RWPE2 (cell line): ENCODE measurements around the gene BANF1.

Source experiments
- ATAC-seq: fragments of 200-7000 bp; cut with Tn5 transposase; 3 replicates; pipeline ENCODE4 v1.9.1; 2021; ENCODE audit warnings: low read depth
- DNase-seq: peaks from one replicate; pipeline ENCODE4 v3.0.0-alpha.2; 2020; ENCODE audit warnings: low spot score
- H3K27ac ChIP-seq: fragments of 450-650 bp; 2 replicates; pipeline ENCODE4 v1.5.1; 2017; ENCODE audit warnings: mild to moderate bottlenecking; ENCODE audit not compliant: poor library complexity, severe bottlenecking
- H3K27me3 ChIP-seq: fragments of 250-450 bp; sonication (Bioruptor Pico); 2 replicates; pipeline ENCODE4 v1.5.1; 2021; ENCODE audit warnings: mild to moderate bottlenecking, moderate library complexity; ENCODE audit not compliant: insufficient read depth, poor library complexity, severe bottlenecking
- H3K36me3 ChIP-seq: fragments of 250-450 bp; sonication (Bioruptor Pico); 2 replicates; pipeline ENCODE4 v1.5.1; 2020; ENCODE audit warnings: low read depth, mild to moderate bottlenecking, moderate library complexity
- H3K4me1 ChIP-seq: fragments of 250-450 bp; sonication (Bioruptor Pico); 2 replicates; pipeline ENCODE4 v1.5.1; 2021; ENCODE audit warnings: mild to moderate bottlenecking, moderate library complexity; ENCODE audit not compliant: insufficient read depth, poor library complexity, severe bottlenecking
- H3K4me3 ChIP-seq: fragments of 250-450 bp; sonication (Bioruptor Pico); 2 replicates; pipeline ENCODE4 v1.5.1; 2021; ENCODE audit warnings: mild to moderate bottlenecking, moderate library complexity; ENCODE audit not compliant: severe bottlenecking
- H3K9me3 ChIP-seq: fragments of 250-450 bp; sonication (Bioruptor Pico); 2 replicates; pipeline ENCODE4 v1.5.1; 2021; ENCODE audit warnings: mild to moderate bottlenecking, moderate library complexity; ENCODE audit not compliant: severe bottlenecking
- CTCF ChIP-seq: fragments of 450-650 bp; IDR thresholded peaks from one replicate; pipeline ENCODE4 v1.5.1; 2017; ENCODE audit warnings: mild to moderate bottlenecking, moderate library complexity; ENCODE audit not compliant: poor library complexity, severe bottlenecking

Gene BANF1

GRCh38 chr11:66047541-66048365, 45.5 kb downstream of the BANF1 start:
- Histone ChIP-seq H3K9me3 (no peaks in the 10 kb centered on the region), H3K36me3 (peaks cover 4% of the 10 kb centered on the region; the same call in 1 of the 2 replicates), H3K4me3 (no peak overlapping the region), H3K27ac (no peak overlapping the region), H3K4me1 (peaks cover 8% of the 10 kb centered on the region), H3K27me3 (no peaks in the 10 kb centered on the region)
- ATAC-seq (no peak), DNase-seq (no peak)
- no peak for TF ChIP-seq CTCF

- H3K4me3 ChIP-seq = no peak within 1 kb of the TSS
- ATAC-seq (no peak), DNase-seq (no peak)
- H3K27ac ChIP-seq = no peak within 1 kb of the TSS
- H3K4me1 ChIP-seq = peaks cover 14% of the 10 kb centered on the region
- H3K9me3 ChIP-seq = no peaks in the 10 kb centered on the region
- H3K27me3 ChIP-seq = no peaks in the 10 kb centered on the region
- TF ChIP-seq CTCF = no peak
- peaks cover 12% of the 10 kb centered on the region for H3K36me3 ChIP-seq
Measured at GRCh38 chr11:66048547-66049323, 46.4 kb downstream of the BANF1 start, which contains the start of gene GAL3ST3. TSS of gene GAL3ST3 (minus strand) at chr11:66049161. CDS start at chr11:66045415, 3,746 bp downstream.

GRCh38 chr11:66050581-66051231, 48.4 kb downstream of the BANF1 start:
- peaks cover 32% of the 10 kb centered on the region for H3K36me3 ChIP-seq
- H3K27me3 ChIP-seq = no peaks in the 10 kb centered on the region
- peak overlapping the region; percentile 71 for H3K27ac ChIP-seq
- no peak overlapping the region for H3K4me3 ChIP-seq
- ATAC-seq = no peak
- no peak for TF ChIP-seq CTCF
- DNase-seq = no peak
- H3K4me1 ChIP-seq = peaks cover 14% of the 10 kb centered on the region
- H3K9me3 ChIP-seq = no peaks in the 10 kb centered on the region

GRCh38 chr11:66051371-66051765, 49.1 kb downstream of the BANF1 start:
- TF ChIP-seq CTCF = no peak
- Histone ChIP-seq H3K4me3 (peak overlapping the region; percentile 88), H3K36me3 (peaks cover 37% of the 10 kb centered on the region), H3K9me3 (no peaks in the 10 kb centered on the region), H3K4me1 (peaks cover 14% of the 10 kb centered on the region), H3K27ac (peak overlapping the region; percentile 71), H3K27me3 (no peaks in the 10 kb centered on the region)
- ATAC-seq (no peak), DNase-seq (no peak)
